ENCODE results near the gene CRYAB.

Gene CRYAB

GRCh38 chr11:111879637-111879960 is 32.0 kb downstream of the CRYAB start:
- H3F3A ChIP-seq (ENCODE audit: insufficient read depth, low read length), result peaks cover 7% of the 10 kb centered on the region
- H2AFZ ChIP-seq (ENCODE audit: low read length), result peak overlapping the region; percentile 48
- H3K9me3 ChIP-seq (replicated peaks; ENCODE audit: insufficient read depth, low read length), result no peaks in the 10 kb centered on the region
- TF ChIP-seq CTCF (IDR thresholded peaks at IDR 0.05; ENCODE audit: low read length) (no peak), EZH2phosphoT487 (IDR thresholded peaks at IDR 0.05; ENCODE audit: low read length) (no peak), EZH2 (optimal IDR thresholded peaks at IDR 0.05; ENCODE audit: low read depth, low read length) (no peak)
- H3K4me3 ChIP-seq (ENCODE audit: low read length), result peak overlapping the region; percentile 81
- peaks cover 7% of the 10 kb centered on the region; the same call in 1 of the 2 replicates for H3K4me1 ChIP-seq (ENCODE audit: low read length)
- H3K79me2 ChIP-seq (ENCODE audit: low read length), result peaks cover 8% of the 10 kb centered on the region
- DNase-seq, result no peak
- H3K9ac ChIP-seq (ENCODE audit: low read length), result peak overlapping the region; percentile 85
- no peaks in the 10 kb centered on the region for H3K27me3 ChIP-seq (replicated peaks; ENCODE audit: insufficient read depth, low read length)
- no peaks in the 10 kb centered on the region for H3K9me2 ChIP-seq (replicated peaks; ENCODE audit: insufficient read depth, low read length)
- peak overlapping the region; percentile 76 for H3K4me2 ChIP-seq (ENCODE audit: low read depth, low read length)
- no peaks in the 10 kb centered on the region for H3K36me3 ChIP-seq (replicated peaks; ENCODE audit: insufficient read depth, low read length)
- no peaks in the 10 kb centered on the region for H4K20me1 ChIP-seq (ENCODE audit: insufficient read depth, low read length)
- H3K27ac ChIP-seq (ENCODE audit: low read length), result peak overlapping the region; percentile 93

GRCh38 chr11:111878849-111879636 is 32.5 kb downstream of the CRYAB start, which contains the start of the genes CFAP68 and FDXACB1:
TSS of gene CFAP68 (plus strand) at chr11:111879541. CDS start at chr11:111879561, 20 bp downstream.
TSS of gene FDXACB1 (minus strand) at chr11:111879165. CDS start at chr11:111879132, 33 bp downstream.
- H3F3A ChIP-seq (ENCODE audit: insufficient read depth, low read length), result peaks cover 7% of the 10 kb centered on the region
- peak within 1 kb of the TSS; percentile 93 for H3K27ac ChIP-seq (ENCODE audit: low read length)
- H3K9ac ChIP-seq (ENCODE audit: low read length), result peak within 1 kb of the TSS; percentile 85

DNA sequence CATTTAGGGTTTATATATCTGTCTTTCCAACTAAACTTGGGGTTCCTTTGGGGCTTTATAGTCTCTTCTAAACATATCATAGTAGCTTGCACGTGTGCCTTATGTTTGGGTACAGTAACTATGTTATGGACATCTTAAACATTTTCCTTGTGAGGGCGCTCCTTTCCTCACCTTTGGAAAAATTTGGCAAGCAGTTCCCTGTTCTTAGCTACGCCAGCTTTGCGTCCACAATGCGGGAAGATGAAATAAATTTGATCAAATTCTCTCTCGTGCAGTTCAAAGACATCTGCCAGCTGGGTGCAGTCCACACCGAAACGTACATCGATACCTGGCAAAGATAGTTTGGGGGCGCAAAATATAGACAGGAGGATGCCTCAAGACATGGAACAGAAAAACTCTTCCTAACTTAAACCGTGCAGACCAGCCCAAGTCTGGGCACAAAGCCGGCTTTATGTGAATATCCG is 33.2 kb downstream of the CRYAB start:
- H3K4me2 ChIP-seq (ENCODE audit: low read depth, low read length), result peak overlapping the region; percentile 85
- no peaks in the 10 kb centered on the region for H4K20me1 ChIP-seq (ENCODE audit: insufficient read depth, low read length)
- no peaks in the 10 kb centered on the region for H3K9me3 ChIP-seq (replicated peaks; ENCODE audit: insufficient read depth, low read length)
- H3K4me3 ChIP-seq (ENCODE audit: low read length), result peak overlapping the region; percentile 81
- DNase-seq, result peak; percentile 10
- TF ChIP-seq EZH2 (optimal IDR thresholded peaks at IDR 0.05; ENCODE audit: low read depth, low read length) (no peak), CTCF (IDR thresholded peaks at IDR 0.05; ENCODE audit: low read length) (no peak), EZH2phosphoT487 (IDR thresholded peaks at IDR 0.05; ENCODE audit: low read length) (no peak)
- no peaks in the 10 kb centered on the region for H3K27me3 ChIP-seq (replicated peaks; ENCODE audit: insufficient read depth, low read length)
- H3K79me2 ChIP-seq (ENCODE audit: low read length), result peaks cover 8% of the 10 kb centered on the region
- H3F3A ChIP-seq (ENCODE audit: insufficient read depth, low read length), result peaks cover 7% of the 10 kb centered on the region
- H3K4me1 ChIP-seq (ENCODE audit: low read length), result peaks cover 7% of the 10 kb centered on the region; the same call in 1 of the 2 replicates
- H3K27ac ChIP-seq (ENCODE audit: low read length), result peak overlapping the region; percentile 93
- H3K9ac ChIP-seq (ENCODE audit: low read length), result peak overlapping the region; percentile 85
- no peaks in the 10 kb centered on the region for H3K9me2 ChIP-seq (replicated peaks; ENCODE audit: insufficient read depth, low read length)
- H3K36me3 ChIP-seq (replicated peaks; ENCODE audit: insufficient read depth, low read length), result no peaks in the 10 kb centered on the region
- peak overlapping the region; percentile 89 for H2AFZ ChIP-seq (ENCODE audit: low read length)

More at GRCh38 chr11:111878849-111879636, 32.5 kb downstream of the CRYAB start, which contains the start of the genes CFAP68 and FDXACB1:
- H3K4me1 ChIP-seq (ENCODE audit: low read length), result peaks cover 7% of the 10 kb centered on the region; the same call in 1 of the 2 replicates
- TF ChIP-seq EZH2 (optimal IDR thresholded peaks at IDR 0.05; ENCODE audit: low read depth, low read length) (no peak), CTCF (IDR thresholded peaks at IDR 0.05; ENCODE audit: low read length) (peak; percentile 83)
- H4K20me1 ChIP-seq (ENCODE audit: insufficient read depth, low read length), result no peaks in the 10 kb centered on the region
- peak within 1 kb of the TSS; percentile 89 for H2AFZ ChIP-seq (ENCODE audit: low read length)
- H3K79me2 ChIP-seq (ENCODE audit: low read length), result peaks cover 8% of the 10 kb centered on the region
- H3K4me3 ChIP-seq (ENCODE audit: low read length), result peak within 1 kb of the TSS; percentile 81
- DNase-seq, result peak; percentile 98
- H3K9me2 ChIP-seq (replicated peaks; ENCODE audit: insufficient read depth, low read length), result no peaks in the 10 kb centered on the region
- H3K9me3 ChIP-seq (replicated peaks; ENCODE audit: insufficient read depth, low read length), result no peaks in the 10 kb centered on the region
- peak within 1 kb of the TSS; percentile 85 for H3K4me2 ChIP-seq (ENCODE audit: low read depth, low read length)
- no peaks in the 10 kb centered on the region for H3K27me3 ChIP-seq (replicated peaks; ENCODE audit: insufficient read depth, low read length)
- H3K36me3 ChIP-seq (replicated peaks; ENCODE audit: insufficient read depth, low read length), result no peaks in the 10 kb centered on the region

Measured in MM.1S (cell line).